ENCODE data around the gene GRB2. TPM values are rescaled to one million over a fixed set of nuclear protein-coding genes. Genes with fewer than 3 reads are reported as not detected.

The GRB2 gene
- total RNA-seq, 1 experiment from 2014 or later = 92.6 TPM

DNA sequence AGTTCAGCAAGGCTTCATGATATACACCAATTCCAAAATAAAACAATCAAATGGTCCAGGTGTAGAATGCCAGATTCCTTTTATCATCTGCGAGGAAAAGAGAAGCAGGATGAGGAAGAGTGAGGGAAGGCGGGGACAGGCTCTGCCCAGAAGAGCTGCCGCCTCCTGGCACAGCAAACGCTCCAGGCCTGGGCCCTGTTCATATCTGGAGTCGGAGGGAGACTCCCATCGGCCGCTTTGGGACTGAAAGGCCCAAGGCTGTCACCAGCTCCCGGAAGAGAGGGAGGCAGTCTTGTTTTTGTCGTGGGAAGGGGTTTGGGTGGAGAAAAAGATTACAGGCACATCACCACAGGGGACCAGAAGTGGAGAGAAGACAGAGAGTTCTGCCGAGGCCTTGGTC lies 87.3 kb downstream of the GRB2 start (continued):
- TF ChIP-seq, protein P1, sequence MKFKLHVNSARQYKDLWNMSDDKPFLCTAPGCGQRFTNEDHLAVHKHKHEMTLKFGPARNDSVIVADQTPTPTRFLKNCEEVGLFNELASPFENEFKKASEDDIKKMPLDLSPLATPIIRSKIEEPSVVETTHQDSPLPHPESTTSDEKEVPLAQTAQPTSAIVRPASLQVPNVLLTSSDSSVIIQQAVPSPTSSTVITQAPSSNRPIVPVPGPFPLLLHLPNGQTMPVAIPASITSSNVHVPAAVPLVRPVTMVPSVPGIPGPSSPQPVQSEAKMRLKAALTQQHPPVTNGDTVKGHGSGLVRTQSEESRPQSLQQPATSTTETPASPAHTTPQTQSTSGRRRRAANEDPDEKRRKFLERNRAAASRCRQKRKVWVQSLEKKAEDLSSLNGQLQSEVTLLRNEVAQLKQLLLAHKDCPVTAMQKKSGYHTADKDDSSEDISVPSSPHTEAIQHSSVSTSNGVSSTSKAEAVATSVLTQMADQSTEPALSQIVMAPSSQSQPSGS (CRISPR knock-in tag; IDR thresholded peaks at IDR 0.05; ENCODE audit: borderline replicate concordance, low read depth) = no peak
- no peak for TF ChIP-seq OVOL2 (CRISPR knock-in tag; IDR thresholded peaks at IDR 0.05; ENCODE audit: borderline replicate concordance)

DNA sequence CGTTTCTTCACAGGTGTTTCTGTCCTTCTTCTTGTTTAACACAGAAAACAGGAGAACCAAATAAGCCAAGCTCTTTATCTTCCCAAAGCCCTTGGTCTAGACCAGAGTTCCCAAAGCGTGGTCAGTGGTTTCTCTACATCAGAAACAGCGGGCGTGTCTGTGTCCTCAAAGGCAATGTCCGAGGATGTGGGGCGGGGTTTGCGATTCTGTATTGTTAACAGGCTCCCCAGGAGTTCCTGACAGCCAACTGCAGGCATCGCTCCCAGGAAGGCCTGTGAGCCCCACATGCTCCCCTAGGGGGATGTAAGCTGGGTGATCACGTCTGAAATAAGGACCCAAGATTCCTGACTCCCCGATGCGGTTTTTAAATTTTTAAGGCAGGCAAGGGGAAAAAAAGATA lies 87.8 kb downstream of the GRB2 start:
- H3K4me1 Mint-ChIP-seq = peaks cover 12% of the 10 kb centered on the region

More for the DNA sequence above, 87.8 kb downstream of the GRB2 start:
- H3K27me3 Mint-ChIP-seq (ENCODE audit: low read depth) = no peaks in the 10 kb centered on the region
- ATAC-seq (peak; percentile 65), DNase-seq (ENCODE audit: low spot score) (peak; percentile 55)
- TF ChIP-seq ZNF671 (CRISPR knock-in tag; IDR thresholded peaks at IDR 0.05) = no peak
- TF ChIP-seq RORB (CRISPR knock-in tag; IDR thresholded peaks at IDR 0.05) = no peak
- TF ChIP-seq, protein P2, sequence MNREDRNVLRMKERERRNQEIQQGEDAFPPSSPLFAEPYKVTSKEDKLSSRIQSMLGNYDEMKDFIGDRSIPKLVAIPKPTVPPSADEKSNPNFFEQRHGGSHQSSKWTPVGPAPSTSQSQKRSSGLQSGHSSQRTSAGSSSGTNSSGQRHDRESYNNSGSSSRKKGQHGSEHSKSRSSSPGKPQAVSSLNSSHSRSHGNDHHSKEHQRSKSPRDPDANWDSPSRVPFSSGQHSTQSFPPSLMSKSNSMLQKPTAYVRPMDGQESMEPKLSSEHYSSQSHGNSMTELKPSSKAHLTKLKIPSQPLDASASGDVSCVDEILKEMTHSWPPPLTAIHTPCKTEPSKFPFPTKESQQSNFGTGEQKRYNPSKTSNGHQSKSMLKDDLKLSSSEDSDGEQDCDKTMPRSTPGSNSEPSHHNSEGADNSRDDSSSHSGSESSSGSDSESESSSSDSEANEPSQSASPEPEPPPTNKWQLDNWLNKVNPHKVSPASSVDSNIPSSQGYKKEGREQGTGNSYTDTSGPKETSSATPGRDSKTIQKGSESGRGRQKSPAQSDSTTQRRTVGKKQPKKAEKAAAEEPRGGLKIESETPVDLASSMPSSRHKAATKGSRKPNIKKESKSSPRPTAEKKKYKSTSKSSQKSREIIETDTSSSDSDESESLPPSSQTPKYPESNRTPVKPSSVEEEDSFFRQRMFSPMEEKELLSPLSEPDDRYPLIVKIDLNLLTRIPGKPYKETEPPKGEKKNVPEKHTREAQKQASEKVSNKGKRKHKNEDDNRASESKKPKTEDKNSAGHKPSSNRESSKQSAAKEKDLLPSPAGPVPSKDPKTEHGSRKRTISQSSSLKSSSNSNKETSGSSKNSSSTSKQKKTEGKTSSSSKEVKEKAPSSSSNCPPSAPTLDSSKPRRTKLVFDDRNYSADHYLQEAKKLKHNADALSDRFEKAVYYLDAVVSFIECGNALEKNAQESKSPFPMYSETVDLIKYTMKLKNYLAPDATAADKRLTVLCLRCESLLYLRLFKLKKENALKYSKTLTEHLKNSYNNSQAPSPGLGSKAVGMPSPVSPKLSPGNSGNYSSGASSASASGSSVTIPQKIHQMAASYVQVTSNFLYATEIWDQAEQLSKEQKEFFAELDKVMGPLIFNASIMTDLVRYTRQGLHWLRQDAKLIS (CRISPR knock-in tag; IDR thresholded peaks at IDR 0.05; ENCODE audit: borderline replicate concordance) = no peak
- no peak for TF ChIP-seq OVOL2 (CRISPR knock-in tag; IDR thresholded peaks at IDR 0.05; ENCODE audit: borderline replicate concordance)
- TF ChIP-seq, protein P3, sequence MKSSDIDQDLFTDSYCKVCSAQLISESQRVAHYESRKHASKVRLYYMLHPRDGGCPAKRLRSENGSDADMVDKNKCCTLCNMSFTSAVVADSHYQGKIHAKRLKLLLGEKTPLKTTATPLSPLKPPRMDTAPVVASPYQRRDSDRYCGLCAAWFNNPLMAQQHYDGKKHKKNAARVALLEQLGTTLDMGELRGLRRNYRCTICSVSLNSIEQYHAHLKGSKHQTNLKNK (CRISPR knock-in tag; IDR thresholded peaks at IDR 0.05) = no peak
- TF ChIP-seq, protein P1 (CRISPR knock-in tag; IDR thresholded peaks at IDR 0.05; ENCODE audit: borderline replicate concordance, low read depth) = no peak
- TF ChIP-seq ZNF396 (CRISPR knock-in tag; IDR thresholded peaks at IDR 0.05; ENCODE audit: borderline replicate concordance) = no peak
- TF ChIP-seq NFYB (CRISPR knock-in tag; conservative IDR thresholded peaks at IDR 0.05; ENCODE audit: low read depth) = no peak
- TF ChIP-seq, protein P4, sequence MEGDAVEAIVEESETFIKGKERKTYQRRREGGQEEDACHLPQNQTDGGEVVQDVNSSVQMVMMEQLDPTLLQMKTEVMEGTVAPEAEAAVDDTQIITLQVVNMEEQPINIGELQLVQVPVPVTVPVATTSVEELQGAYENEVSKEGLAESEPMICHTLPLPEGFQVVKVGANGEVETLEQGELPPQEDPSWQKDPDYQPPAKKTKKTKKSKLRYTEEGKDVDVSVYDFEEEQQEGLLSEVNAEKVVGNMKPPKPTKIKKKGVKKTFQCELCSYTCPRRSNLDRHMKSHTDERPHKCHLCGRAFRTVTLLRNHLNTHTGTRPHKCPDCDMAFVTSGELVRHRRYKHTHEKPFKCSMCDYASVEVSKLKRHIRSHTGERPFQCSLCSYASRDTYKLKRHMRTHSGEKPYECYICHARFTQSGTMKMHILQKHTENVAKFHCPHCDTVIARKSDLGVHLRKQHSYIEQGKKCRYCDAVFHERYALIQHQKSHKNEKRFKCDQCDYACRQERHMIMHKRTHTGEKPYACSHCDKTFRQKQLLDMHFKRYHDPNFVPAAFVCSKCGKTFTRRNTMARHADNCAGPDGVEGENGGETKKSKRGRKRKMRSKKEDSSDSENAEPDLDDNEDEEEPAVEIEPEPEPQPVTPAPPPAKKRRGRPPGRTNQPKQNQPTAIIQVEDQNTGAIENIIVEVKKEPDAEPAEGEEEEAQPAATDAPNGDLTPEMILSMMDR (IDR thresholded peaks at IDR 0.05) = no peak
- no peak for TF ChIP-seq EMX1 (CRISPR knock-in tag; IDR thresholded peaks at IDR 0.05)
- TF ChIP-seq, protein P5, sequence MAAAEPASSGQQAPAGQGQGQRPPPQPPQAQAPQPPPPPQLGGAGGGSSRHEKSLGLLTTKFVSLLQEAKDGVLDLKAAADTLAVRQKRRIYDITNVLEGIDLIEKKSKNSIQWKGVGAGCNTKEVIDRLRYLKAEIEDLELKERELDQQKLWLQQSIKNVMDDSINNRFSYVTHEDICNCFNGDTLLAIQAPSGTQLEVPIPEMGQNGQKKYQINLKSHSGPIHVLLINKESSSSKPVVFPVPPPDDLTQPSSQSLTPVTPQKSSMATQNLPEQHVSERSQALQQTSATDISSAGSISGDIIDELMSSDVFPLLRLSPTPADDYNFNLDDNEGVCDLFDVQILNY (CRISPR knock-in tag; IDR thresholded peaks at IDR 0.05) = no peak
- TF ChIP-seq FOXJ3 (CRISPR knock-in tag; IDR thresholded peaks at IDR 0.05; ENCODE audit: borderline replicate concordance) = no peak
- TF ChIP-seq ZNF121 (CRISPR knock-in tag; IDR thresholded peaks at IDR 0.05) = no peak
- POLR2A ChIA-PET = interaction anchor here (1.2 kb wide), 1 partner anchor 28 kb away, joined by 3 read pairs; the partner anchor contains the start of gene SLC25A19
- CTCF ChIA-PET = interaction anchor here (0.8 to 1.3 kb wide), 3 partner anchors 28 to 47 kb away, joined by 3 to 5 read pairs (median 3); partner anchors contain the start of genes MIF4GD and SLC25A19
- H3K9me3 Mint-ChIP-seq = no peaks in the 10 kb centered on the region
- H3K36me3 Mint-ChIP-seq = peaks cover 21% of the 10 kb centered on the region
- no peak overlapping the region for H3K4me3 Mint-ChIP-seq
- H3K27ac Mint-ChIP-seq = peak overlapping the region; percentile 77
